ENCODE results near the gene CTCFL. TPM values are rescaled to one million over a fixed set of nuclear protein-coding genes. Genes with fewer than 3 reads are reported as not detected.

CTCFL gene
- total RNA-seq, 3 donors from 2014 or later (not counting 1 experiment from before 2014, with no cell fraction given): not detected

DNA sequence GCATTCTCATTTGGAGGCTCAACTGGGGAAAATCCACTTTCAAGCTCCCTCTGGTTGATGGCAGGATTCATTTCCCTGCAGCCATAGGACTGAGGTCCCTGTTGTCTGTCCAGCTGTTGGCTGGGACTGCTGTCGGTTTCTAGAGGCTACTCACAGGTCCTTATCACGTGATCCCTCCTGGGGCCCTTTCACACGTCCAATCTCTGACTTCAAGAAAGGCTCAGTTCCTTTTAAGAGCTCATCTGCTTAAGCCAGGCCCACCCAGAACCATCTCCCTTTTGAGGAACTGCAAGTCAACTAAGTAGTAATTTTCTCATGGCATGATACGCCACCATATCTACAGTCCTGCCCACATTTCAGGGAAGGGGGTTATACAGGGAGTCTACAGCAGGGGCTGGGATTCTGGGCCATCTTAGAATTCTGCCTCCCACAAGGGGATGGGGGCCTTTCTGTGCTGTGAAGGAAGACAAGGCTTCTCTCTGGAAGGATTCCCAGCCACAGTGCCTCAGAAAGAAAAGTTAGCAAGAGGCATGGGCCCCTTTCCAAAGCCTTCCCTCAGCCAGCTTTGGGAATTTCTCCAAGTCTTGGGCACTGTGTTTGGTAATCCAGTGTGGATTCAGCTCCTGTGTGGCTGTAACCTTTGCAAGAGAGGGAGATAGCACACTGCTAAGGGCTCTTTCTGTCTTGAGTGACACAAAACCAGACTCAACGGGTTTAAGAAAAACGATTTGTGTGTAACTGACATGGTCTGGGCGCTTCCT lies 66.4 kb downstream of the CTCFL start:
- no peaks in the 10 kb centered on the region for H3K36me3 ChIP-seq (ENCODE audit: control insufficient read depth, insufficient read depth, low read length)
- H3K27ac ChIP-seq (ENCODE audit: low read length): no peak overlapping the region
- H3K27ac Mint-ChIP-seq: no peak overlapping the region
- H3K4me1 ChIP-seq (ENCODE audit: control insufficient read depth, insufficient read depth, low read length): no peaks in the 10 kb centered on the region
- no peak overlapping the region for H3K4me3 ChIP-seq (ENCODE audit: low read length)
- ATAC-seq (no peak), DNase-seq (no peak)
- peaks cover 3% of the 10 kb centered on the region for H3K9me3 ChIP-seq (ENCODE audit: control insufficient read depth, insufficient read depth, low read length)
- TF ChIP-seq, protein P1, sequence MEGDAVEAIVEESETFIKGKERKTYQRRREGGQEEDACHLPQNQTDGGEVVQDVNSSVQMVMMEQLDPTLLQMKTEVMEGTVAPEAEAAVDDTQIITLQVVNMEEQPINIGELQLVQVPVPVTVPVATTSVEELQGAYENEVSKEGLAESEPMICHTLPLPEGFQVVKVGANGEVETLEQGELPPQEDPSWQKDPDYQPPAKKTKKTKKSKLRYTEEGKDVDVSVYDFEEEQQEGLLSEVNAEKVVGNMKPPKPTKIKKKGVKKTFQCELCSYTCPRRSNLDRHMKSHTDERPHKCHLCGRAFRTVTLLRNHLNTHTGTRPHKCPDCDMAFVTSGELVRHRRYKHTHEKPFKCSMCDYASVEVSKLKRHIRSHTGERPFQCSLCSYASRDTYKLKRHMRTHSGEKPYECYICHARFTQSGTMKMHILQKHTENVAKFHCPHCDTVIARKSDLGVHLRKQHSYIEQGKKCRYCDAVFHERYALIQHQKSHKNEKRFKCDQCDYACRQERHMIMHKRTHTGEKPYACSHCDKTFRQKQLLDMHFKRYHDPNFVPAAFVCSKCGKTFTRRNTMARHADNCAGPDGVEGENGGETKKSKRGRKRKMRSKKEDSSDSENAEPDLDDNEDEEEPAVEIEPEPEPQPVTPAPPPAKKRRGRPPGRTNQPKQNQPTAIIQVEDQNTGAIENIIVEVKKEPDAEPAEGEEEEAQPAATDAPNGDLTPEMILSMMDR (IDR thresholded peaks at IDR 0.05): no peak
- H3K4me3 Mint-ChIP-seq: no peak overlapping the region
- H3K4me1 Mint-ChIP-seq: no peaks in the 10 kb centered on the region
- no peaks in the 10 kb centered on the region for H3K9me3 Mint-ChIP-seq
- no peaks in the 10 kb centered on the region for H3K27me3 ChIP-seq (ENCODE audit: control insufficient read depth, insufficient read depth, low read length)
- intact Hi-C loops (cut with micrococcal nuclease): no loop called here
- WGBS (ENCODE audit: insufficient coverage): 75% methylated on average over 6 of the region's 7 CpGs
- H3K36me3 Mint-ChIP-seq: no peaks in the 10 kb centered on the region
- no peaks in the 10 kb centered on the region for H3K27me3 Mint-ChIP-seq (ENCODE audit: low read depth in 2 of 2)

DNA sequence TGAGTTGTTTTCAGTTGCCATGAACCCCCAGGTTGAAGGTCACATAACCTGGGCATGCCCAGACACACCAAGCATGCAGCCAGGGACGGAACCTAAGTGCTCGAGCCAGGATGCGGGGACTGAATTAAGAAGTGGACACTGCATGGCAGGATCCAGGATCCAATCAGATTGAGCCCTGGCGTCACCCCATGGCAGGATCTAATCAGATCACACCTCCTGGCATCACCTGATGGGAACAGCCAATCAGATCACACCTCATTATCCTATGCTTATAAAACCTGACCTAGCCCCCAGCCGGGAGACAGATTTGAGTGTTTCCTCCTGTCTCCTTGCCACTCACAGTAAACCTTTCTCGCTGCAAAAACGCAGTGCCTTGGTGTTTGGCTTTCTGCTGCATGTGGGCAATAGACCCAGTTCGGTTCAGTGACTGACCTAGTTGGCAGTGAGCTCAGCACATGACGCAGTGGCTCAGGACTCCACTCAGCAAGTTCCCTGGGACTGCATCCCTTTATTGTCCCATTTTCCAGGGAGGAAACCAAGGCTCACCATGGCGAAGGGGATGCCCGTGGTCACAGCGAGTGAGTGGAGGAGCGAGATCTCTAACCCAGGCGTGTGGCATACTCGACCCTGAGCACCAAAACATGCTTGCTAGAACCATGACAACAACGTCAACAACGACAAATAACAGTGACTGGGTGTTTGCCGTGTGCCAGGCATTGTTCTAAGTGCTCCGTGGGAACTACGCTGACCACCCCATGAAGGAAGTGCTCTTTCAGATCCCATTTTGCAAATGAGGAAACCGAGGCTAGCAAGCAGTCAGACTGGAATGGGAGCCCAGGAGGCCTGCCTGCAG lies 67.5 kb downstream of the CTCFL start:
- WGBS (ENCODE audit: insufficient coverage): 88% methylated on average over 21 of the region's 21 CpGs

DNA sequence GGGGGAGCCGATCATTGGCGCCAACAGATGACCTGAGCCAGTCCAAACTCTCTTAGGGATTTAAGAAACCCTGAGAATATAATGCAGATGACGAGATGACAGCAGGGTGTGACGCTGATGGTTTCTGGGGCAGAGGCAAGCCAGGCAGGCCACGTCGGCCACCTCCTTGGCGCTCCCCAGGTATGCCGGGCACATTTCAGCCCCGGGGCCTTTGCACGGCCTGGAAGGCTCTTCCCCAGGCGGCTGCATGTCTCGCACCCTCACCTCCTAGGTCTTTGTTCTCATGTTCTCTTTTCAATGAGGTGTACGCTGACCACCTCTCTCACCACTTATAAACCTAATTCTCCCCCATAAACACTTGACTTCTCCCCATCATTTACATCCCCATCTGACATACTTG lies 68.8 kb downstream of the CTCFL start:
- H3K4me1 Mint-ChIP-seq: peaks cover 19 to 20% of the 10 kb centered on the region in 2 donors

More for the DNA sequence above, 67.5 kb downstream of the CTCFL start:
- peaks cover 6% of the 10 kb centered on the region in 2 donors for H3K4me1 Mint-ChIP-seq
- no peaks in the 10 kb centered on the region for H3K36me3 ChIP-seq (ENCODE audit: control insufficient read depth, insufficient read depth, low read length)
- H3K4me1 ChIP-seq (ENCODE audit: control insufficient read depth, insufficient read depth, low read length): peaks cover 9% of the 10 kb centered on the region
- peaks cover 3% of the 10 kb centered on the region for H3K9me3 ChIP-seq (ENCODE audit: control insufficient read depth, insufficient read depth, low read length)
- no peak overlapping the region for H3K4me3 ChIP-seq (ENCODE audit: low read length)
- TF ChIP-seq, protein P1 (IDR thresholded peaks at IDR 0.05): no peak
- H3K27ac ChIP-seq (ENCODE audit: low read length): no peak overlapping the region
- H3K4me3 Mint-ChIP-seq: no peak overlapping the region
- intact Hi-C loops (cut with micrococcal nuclease): no loop called here
- H3K9me3 Mint-ChIP-seq: no peaks in the 10 kb centered on the region
- H3K27me3 Mint-ChIP-seq (ENCODE audit: low read depth in 2 of 2): no peaks in the 10 kb centered on the region
- no peaks in the 10 kb centered on the region for H3K27me3 ChIP-seq (ENCODE audit: control insufficient read depth, insufficient read depth, low read length)
- ATAC-seq: no peak
- H3K36me3 Mint-ChIP-seq: no peaks in the 10 kb centered on the region
- no peak overlapping the region for H3K27ac Mint-ChIP-seq
- no peak for DNase-seq

More for the DNA sequence above, 68.8 kb downstream of the CTCFL start:
- Histone ChIP-seq H3K36me3 (ENCODE audit: control insufficient read depth, insufficient read depth, low read length) (no peaks in the 10 kb centered on the region), H3K27me3 (ENCODE audit: control insufficient read depth, insufficient read depth, low read length) (no peaks in the 10 kb centered on the region), H3K4me1 (ENCODE audit: control insufficient read depth, insufficient read depth, low read length) (peaks cover 22% of the 10 kb centered on the region), H3K9me3 (ENCODE audit: control insufficient read depth, insufficient read depth, low read length) (peaks cover 3% of the 10 kb centered on the region), H3K4me3 (ENCODE audit: low read length) (no peak overlapping the region), H3K27ac (ENCODE audit: low read length) (no peak overlapping the region)
- ATAC-seq: no peak
- Mint-ChIP-seq H3K4me3 (no peak overlapping the region), H3K27ac (no peak overlapping the region), H3K36me3 (no peaks in the 10 kb centered on the region), H3K27me3 (ENCODE audit: low read depth in 2 of 2) (no peaks in the 10 kb centered on the region), H3K9me3 (no peaks in the 10 kb centered on the region)
- DNase-seq: no peak
- 97% methylated on average over 13 of the region's 13 CpGs for WGBS (ENCODE audit: insufficient coverage)
- TF ChIP-seq, protein P1 (IDR thresholded peaks at IDR 0.05): no peak
- intact Hi-C loops (cut with micrococcal nuclease): no loop called here

Measured in natural killer cell (primary cell).